ENCODE data around the gene APBA2. TPM values are rescaled to one million over a fixed set of nuclear protein-coding genes. Genes with fewer than 3 reads are reported as not detected.

The APBA2 gene
- total RNA-seq, 1 experiment from 2014 or later = not detected

DNA sequence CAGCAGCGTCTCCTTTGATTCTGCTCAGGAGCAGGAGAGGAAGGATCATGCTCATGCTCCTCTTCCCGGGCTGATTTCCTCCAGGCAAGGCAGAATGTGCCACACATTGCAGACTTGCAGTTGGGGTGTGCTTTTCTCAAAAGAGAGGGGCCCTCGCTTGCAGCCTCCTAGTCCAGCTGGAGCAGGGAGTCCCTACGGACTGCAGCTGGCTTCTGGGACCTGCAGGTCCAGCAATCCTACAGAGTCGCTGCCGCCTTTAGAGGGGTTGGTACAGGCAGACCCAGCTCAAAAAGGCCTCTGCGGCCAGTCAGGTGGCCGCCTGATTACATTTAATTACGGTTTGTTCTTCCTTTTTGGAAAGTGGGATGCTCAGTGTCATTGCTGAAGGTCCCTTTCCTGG, 210.0 kb downstream of the APBA2 start:
- ChIA-PET CTCF (no interaction called here), POLR2A (no interaction called here)
- Mint-ChIP-seq H3K27me3 (ENCODE audit: insufficient read depth, unreplicated experiment) (peaks cover 24% of the 10 kb centered on the region), H3K4me3 (ENCODE audit: unreplicated experiment) (no peak overlapping the region), H3K4me1 (ENCODE audit: low read depth, unreplicated experiment) (no peaks in the 10 kb centered on the region), H3K27ac (ENCODE audit: unreplicated experiment) (no peak overlapping the region), H3K36me3 (ENCODE audit: insufficient read depth, unreplicated experiment) (no peaks in the 10 kb centered on the region), H3K9me3 (ENCODE audit: unreplicated experiment) (no peaks in the 10 kb centered on the region)
- H3K36me3 ChIP-seq (ENCODE audit: control insufficient read depth, insufficient read depth, low read length) = no peaks in the 10 kb centered on the region
- no peak overlapping the region for H3K4me3 ChIP-seq (ENCODE audit: low read depth, low read length)
- H3K9me3 ChIP-seq = no peaks in the 10 kb centered on the region
- intact Hi-C loops (cut with micrococcal nuclease; ENCODE audit: unreplicated experiment) = no loop called here
- no peaks in the 10 kb centered on the region for H3K4me1 ChIP-seq
- H3K27me3 ChIP-seq (replicated peaks; ENCODE audit: control insufficient read depth, insufficient read depth, low read length) = no peaks in the 10 kb centered on the region
- TF ChIP-seq CTCF (IDR thresholded peaks at IDR 0.05; ENCODE audit: insufficient read depth in 1 of 2, low read depth in 1 of 2, low read length in 1 of 2, severe bottlenecking in 1 of 2, unreplicated experiment in 1 of 2) = no peak
- BruUV-seq (replicated peaks) = no TSS peak
- DNase-seq = no peak

DNA sequence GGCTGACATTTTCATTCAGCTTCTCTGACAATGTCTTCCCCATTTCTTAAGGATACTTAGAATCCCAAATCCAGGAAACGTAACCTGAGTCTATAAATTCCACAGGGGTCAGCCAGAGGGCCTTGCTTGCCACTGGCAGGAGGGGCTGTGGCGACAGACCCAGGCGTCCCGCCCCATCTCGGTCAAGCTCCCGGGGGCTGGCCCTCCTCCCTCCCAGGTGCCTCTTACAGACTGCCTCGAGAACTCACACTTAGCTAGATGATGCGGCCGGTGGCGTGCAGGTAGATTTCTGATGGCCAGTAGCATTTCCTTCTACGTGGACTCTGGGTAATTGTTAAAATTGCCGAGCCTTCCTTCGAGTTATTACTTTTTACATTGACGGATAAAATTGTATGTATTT, 211.4 kb downstream of the APBA2 start:
- no peaks in the 10 kb centered on the region for H3K4me1 ChIP-seq
- TF ChIP-seq CTCF (IDR thresholded peaks at IDR 0.05; ENCODE audit: insufficient read depth in 1 of 2, low read depth in 1 of 2, low read length in 1 of 2, severe bottlenecking in 1 of 2, unreplicated experiment in 1 of 2) = no peak
- POLR2A ChIA-PET = no interaction called here
- peaks cover 18% of the 10 kb centered on the region for H3K27me3 Mint-ChIP-seq (ENCODE audit: insufficient read depth, unreplicated experiment)
- H3K9me3 ChIP-seq = no peaks in the 10 kb centered on the region
- no peaks in the 10 kb centered on the region for H3K4me1 Mint-ChIP-seq (ENCODE audit: low read depth, unreplicated experiment)
- H3K36me3 Mint-ChIP-seq (ENCODE audit: insufficient read depth, unreplicated experiment) = peaks cover 3% of the 10 kb centered on the region
- H3K27ac Mint-ChIP-seq (ENCODE audit: unreplicated experiment) = no peak overlapping the region
- no peaks in the 10 kb centered on the region for H3K27me3 ChIP-seq (replicated peaks; ENCODE audit: control insufficient read depth, insufficient read depth, low read length)
- CTCF ChIA-PET = no interaction called here
- H3K36me3 ChIP-seq (ENCODE audit: control insufficient read depth, insufficient read depth, low read length) = no peaks in the 10 kb centered on the region
- no peaks in the 10 kb centered on the region for H3K9me3 Mint-ChIP-seq (ENCODE audit: unreplicated experiment)
- intact Hi-C loops (cut with micrococcal nuclease; ENCODE audit: unreplicated experiment) = no loop called here
- BruUV-seq (replicated peaks) = no TSS peak
- DNase-seq = no peak
- no peak overlapping the region for H3K4me3 ChIP-seq (ENCODE audit: low read depth, low read length)
- no peak overlapping the region for H3K4me3 Mint-ChIP-seq (ENCODE audit: unreplicated experiment)

DNA sequence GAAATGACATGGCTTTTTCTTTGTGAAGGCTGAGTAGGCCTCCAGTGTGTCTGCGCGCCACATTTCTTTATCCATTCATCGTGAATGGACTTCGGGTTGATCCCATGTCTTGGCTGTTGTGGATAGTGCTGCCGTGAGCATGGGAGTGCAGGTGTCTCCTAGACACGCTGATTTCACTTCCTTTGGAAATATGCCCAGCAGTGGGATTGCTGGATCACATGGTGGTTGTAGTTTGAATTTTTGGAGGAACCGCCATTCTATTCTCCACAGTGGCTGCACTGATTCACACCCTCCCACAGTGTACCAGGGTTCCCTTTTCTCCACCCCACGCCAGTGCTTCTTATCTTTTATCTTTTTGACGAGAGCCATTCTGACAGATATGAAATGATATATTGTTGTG, 212.2 kb downstream of the APBA2 start:
- ChIA-PET POLR2A (no interaction called here), CTCF (interaction anchor here (0.5 kb wide), 1 partner anchor 39 kb away, joined by 8 read pairs; no protein-coding TSS in a partner anchor)
- H3K4me1 Mint-ChIP-seq (ENCODE audit: low read depth, unreplicated experiment) = no peaks in the 10 kb centered on the region
- no TSS peak for BruUV-seq (replicated peaks)
- H3K36me3 Mint-ChIP-seq (ENCODE audit: insufficient read depth, unreplicated experiment) = peaks cover 5% of the 10 kb centered on the region
- no peaks in the 10 kb centered on the region for H3K9me3 ChIP-seq
- TF ChIP-seq CTCF (IDR thresholded peaks at IDR 0.05; ENCODE audit: insufficient read depth in 1 of 2, low read depth in 1 of 2, low read length in 1 of 2, severe bottlenecking in 1 of 2, unreplicated experiment in 1 of 2) = no peak
- no peak overlapping the region for H3K4me3 ChIP-seq (ENCODE audit: low read depth, low read length)
- no peak overlapping the region for H3K4me3 Mint-ChIP-seq (ENCODE audit: unreplicated experiment)
- H3K27me3 ChIP-seq (replicated peaks; ENCODE audit: control insufficient read depth, insufficient read depth, low read length) = no peaks in the 10 kb centered on the region
- no peaks in the 10 kb centered on the region for H3K36me3 ChIP-seq (ENCODE audit: control insufficient read depth, insufficient read depth, low read length)
- H3K27me3 Mint-ChIP-seq (ENCODE audit: insufficient read depth, unreplicated experiment) = peaks cover 15% of the 10 kb centered on the region
- H3K27ac Mint-ChIP-seq (ENCODE audit: unreplicated experiment) = no peak overlapping the region
- no peaks in the 10 kb centered on the region for H3K9me3 Mint-ChIP-seq (ENCODE audit: unreplicated experiment)
- no peak for DNase-seq
- intact Hi-C loops (cut with micrococcal nuclease; ENCODE audit: unreplicated experiment) = no loop called here
- no peaks in the 10 kb centered on the region for H3K4me1 ChIP-seq
